ENCODE results near the gene HDAC11. TPM values are rescaled to one million over a fixed set of nuclear protein-coding genes. Genes with fewer than 3 reads are reported as not detected.

The HDAC11 gene
- total RNA-seq, 1 experiment from 2014 or later: 1.0 TPM

DNA sequence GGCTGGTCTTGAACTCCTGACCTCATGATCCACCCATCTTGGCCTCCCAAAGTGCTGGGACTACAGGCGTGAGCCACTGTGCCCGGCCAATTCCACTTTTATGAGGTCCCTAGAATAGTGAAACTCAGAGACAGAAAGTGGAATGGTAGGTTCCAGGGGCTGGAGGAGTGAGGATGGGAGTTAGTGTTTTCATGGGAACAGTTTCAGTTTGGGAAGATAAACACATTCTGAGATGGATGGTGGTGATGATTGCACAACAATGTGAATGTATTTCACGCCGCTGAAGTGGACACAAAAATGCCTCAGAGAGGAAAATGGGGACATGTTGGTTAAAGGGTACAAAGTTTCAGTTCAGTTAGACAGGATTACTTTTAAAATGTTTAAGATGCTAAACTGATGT, 22.5 kb upstream of the HDAC11 start:
- Histone ChIP-seq H3K9me3 (ENCODE audit: low read depth, low read length, poor library complexity, severe bottlenecking) (no peaks in the 10 kb centered on the region), H3K36me3 (ENCODE audit: insufficient read depth, low read length, poor library complexity, severe bottlenecking) (no peaks in the 10 kb centered on the region), H3K4me3 (ENCODE audit: low read depth, low read length, poor library complexity, severe bottlenecking) (no peak overlapping the region), H3K27ac (ENCODE audit: low read depth, low read length, poor library complexity, severe bottlenecking) (no peak overlapping the region), H3K27me3 (replicated peaks; ENCODE audit: insufficient read depth, low read depth, low read length, poor library complexity) (no peaks in the 10 kb centered on the region), H3K4me1 (ENCODE audit: insufficient read depth, low read length, poor library complexity, severe bottlenecking) (no peaks in the 10 kb centered on the region)
- intact Hi-C loops (cut with micrococcal nuclease; ENCODE audit: unreplicated experiment): no loop called here
- CTCF ChIA-PET: no interaction called here
- POLR2A ChIA-PET (ENCODE audit: low non-redundant PET): no interaction called here
- BruUV-seq (replicated peaks): no TSS peak
- no peak for DNase-seq (ENCODE audit: low spot score)
- TF ChIP-seq EZH2 (IDR thresholded peaks at IDR 0.05; ENCODE audit: borderline replicate concordance, low read depth, low read length, poor library complexity, severe bottlenecking): no peak
- TF ChIP-seq, protein P1, sequence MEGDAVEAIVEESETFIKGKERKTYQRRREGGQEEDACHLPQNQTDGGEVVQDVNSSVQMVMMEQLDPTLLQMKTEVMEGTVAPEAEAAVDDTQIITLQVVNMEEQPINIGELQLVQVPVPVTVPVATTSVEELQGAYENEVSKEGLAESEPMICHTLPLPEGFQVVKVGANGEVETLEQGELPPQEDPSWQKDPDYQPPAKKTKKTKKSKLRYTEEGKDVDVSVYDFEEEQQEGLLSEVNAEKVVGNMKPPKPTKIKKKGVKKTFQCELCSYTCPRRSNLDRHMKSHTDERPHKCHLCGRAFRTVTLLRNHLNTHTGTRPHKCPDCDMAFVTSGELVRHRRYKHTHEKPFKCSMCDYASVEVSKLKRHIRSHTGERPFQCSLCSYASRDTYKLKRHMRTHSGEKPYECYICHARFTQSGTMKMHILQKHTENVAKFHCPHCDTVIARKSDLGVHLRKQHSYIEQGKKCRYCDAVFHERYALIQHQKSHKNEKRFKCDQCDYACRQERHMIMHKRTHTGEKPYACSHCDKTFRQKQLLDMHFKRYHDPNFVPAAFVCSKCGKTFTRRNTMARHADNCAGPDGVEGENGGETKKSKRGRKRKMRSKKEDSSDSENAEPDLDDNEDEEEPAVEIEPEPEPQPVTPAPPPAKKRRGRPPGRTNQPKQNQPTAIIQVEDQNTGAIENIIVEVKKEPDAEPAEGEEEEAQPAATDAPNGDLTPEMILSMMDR (conservative IDR thresholded peaks at IDR 0.05; ENCODE audit: low read depth, low read length): no peak

DNA sequence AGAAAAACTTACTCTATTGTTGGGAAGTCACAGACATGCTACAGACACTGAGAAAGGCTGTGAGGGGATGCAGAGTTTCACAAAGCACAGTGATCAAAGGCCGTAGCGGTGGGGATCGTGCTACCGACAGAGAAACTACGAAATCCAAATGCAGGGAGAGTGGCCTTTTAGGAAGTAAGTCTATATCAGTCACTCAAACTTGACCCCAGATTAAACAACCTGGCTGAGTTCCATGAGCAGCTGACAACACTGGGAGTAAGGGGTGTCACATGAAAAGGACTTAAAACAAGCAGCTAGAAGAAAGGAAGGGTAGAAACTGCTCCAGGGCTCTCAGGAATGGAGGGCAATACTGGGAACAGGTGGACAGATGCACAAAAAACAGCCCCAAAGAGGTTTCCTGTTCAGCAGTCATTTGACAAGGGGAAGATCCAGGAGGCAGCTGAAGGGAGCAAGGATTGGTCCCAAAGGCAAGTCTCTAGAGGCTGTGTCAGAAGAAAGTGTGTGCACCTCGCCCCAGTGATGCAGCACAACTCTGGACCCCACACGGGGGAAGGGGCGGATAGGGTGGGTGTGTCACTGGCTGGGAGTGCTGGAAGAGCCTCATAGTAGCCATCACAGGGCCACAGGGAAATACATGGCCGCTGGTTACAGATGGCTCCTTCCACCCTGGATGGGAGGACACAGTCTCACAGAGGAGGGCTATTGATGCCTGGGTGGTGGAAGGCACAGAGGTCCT, 20.3 kb upstream of the HDAC11 start:
- DNase-seq (ENCODE audit: low spot score): no peak
- Histone ChIP-seq H3K4me1 (ENCODE audit: insufficient read depth, low read length, poor library complexity, severe bottlenecking) (no peaks in the 10 kb centered on the region), H3K4me3 (ENCODE audit: low read depth, low read length, poor library complexity, severe bottlenecking) (no peak overlapping the region), H3K36me3 (ENCODE audit: insufficient read depth, low read length, poor library complexity, severe bottlenecking) (no peaks in the 10 kb centered on the region), H3K27me3 (replicated peaks; ENCODE audit: insufficient read depth, low read depth, low read length, poor library complexity) (no peaks in the 10 kb centered on the region), H3K27ac (ENCODE audit: low read depth, low read length, poor library complexity, severe bottlenecking) (no peak overlapping the region), H3K9me3 (ENCODE audit: low read depth, low read length, poor library complexity, severe bottlenecking) (no peaks in the 10 kb centered on the region)
- no TSS peak for BruUV-seq (replicated peaks)
- intact Hi-C loops (cut with micrococcal nuclease; ENCODE audit: unreplicated experiment): no loop called here
- ChIA-PET POLR2A (ENCODE audit: low non-redundant PET) (no interaction called here), CTCF (no interaction called here)
- TF ChIP-seq, protein P1 (conservative IDR thresholded peaks at IDR 0.05; ENCODE audit: low read depth, low read length): no peak
- TF ChIP-seq EZH2 (IDR thresholded peaks at IDR 0.05; ENCODE audit: borderline replicate concordance, low read depth, low read length, poor library complexity, severe bottlenecking): no peak

DNA sequence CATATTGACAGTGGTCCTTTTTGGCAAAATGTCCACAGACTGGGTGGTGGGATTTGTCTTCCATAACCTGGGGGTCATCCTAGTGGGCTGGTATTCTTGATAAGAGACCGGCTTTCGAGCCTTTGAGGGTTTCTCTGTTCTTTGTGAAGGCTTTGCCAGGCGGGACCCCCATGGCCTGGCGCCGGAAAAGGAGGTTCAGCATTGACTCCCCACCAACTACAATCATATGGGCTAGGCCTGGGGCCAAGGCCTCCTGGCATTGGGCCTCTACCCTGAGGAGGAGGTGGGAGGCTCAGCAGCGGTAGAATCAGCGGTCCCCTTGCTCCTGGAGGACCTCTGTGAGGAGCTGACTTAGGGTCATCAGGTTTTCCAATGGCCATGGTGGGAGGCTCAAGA, 19.8 kb upstream of the HDAC11 start:
- POLR2A ChIA-PET (ENCODE audit: low non-redundant PET): no interaction called here
- no peaks in the 10 kb centered on the region for H3K4me1 ChIP-seq (ENCODE audit: insufficient read depth, low read length, poor library complexity, severe bottlenecking)
- intact Hi-C loops (cut with micrococcal nuclease; ENCODE audit: unreplicated experiment): no loop called here
- H3K36me3 ChIP-seq (ENCODE audit: insufficient read depth, low read length, poor library complexity, severe bottlenecking): no peaks in the 10 kb centered on the region
- BruUV-seq (replicated peaks): no TSS peak
- CTCF ChIA-PET: no interaction called here
- TF ChIP-seq, protein P1 (conservative IDR thresholded peaks at IDR 0.05; ENCODE audit: low read depth, low read length): no peak
- TF ChIP-seq EZH2 (IDR thresholded peaks at IDR 0.05; ENCODE audit: borderline replicate concordance, low read depth, low read length, poor library complexity, severe bottlenecking): no peak
- H3K9me3 ChIP-seq (ENCODE audit: low read depth, low read length, poor library complexity, severe bottlenecking): no peaks in the 10 kb centered on the region
- H3K27me3 ChIP-seq (replicated peaks; ENCODE audit: insufficient read depth, low read depth, low read length, poor library complexity): no peaks in the 10 kb centered on the region
- H3K4me3 ChIP-seq (ENCODE audit: low read depth, low read length, poor library complexity, severe bottlenecking): no peak overlapping the region
- DNase-seq (ENCODE audit: low spot score): no peak
- H3K27ac ChIP-seq (ENCODE audit: low read depth, low read length, poor library complexity, severe bottlenecking): no peak overlapping the region
